HG03064 (cell line): Measurements from ENCODE around the gene CFAP210.

Source experiments
- ATAC-seq: cut with Tn5 transposase; IDR thresholded peaks from one replicate; pipeline ENCODE4 v1.9.1; 2021; ENCODE audit warnings: low read depth; ENCODE audit not compliant: unreplicated experiment

Gene CFAP210, protein sequence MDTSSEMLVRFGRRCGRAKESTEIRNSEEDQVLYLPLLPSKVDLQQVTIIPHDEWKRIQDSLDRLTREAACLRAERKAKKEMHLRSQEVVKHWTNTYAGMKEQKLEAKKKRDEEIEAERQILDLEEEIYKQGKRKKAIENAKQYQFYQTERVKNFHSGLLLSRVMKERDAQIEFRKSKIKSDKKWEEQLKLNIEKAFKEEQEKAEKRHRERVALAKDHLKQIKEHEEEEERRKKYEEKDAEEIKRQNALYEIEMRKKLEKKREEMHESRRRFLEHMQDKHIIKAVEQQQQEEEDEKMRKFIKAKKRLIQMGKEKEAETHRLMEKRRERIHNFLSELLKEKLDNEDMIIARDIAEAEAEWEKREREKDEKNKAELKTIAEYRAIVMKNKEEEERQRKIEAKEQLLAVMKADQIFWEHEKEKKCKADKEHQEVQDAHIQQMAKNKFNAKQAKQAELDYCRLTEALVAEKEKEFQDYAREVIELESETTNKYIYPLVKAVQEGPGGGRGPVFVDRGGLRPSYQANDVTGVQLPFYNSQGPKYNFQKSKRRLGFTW

DNA sequence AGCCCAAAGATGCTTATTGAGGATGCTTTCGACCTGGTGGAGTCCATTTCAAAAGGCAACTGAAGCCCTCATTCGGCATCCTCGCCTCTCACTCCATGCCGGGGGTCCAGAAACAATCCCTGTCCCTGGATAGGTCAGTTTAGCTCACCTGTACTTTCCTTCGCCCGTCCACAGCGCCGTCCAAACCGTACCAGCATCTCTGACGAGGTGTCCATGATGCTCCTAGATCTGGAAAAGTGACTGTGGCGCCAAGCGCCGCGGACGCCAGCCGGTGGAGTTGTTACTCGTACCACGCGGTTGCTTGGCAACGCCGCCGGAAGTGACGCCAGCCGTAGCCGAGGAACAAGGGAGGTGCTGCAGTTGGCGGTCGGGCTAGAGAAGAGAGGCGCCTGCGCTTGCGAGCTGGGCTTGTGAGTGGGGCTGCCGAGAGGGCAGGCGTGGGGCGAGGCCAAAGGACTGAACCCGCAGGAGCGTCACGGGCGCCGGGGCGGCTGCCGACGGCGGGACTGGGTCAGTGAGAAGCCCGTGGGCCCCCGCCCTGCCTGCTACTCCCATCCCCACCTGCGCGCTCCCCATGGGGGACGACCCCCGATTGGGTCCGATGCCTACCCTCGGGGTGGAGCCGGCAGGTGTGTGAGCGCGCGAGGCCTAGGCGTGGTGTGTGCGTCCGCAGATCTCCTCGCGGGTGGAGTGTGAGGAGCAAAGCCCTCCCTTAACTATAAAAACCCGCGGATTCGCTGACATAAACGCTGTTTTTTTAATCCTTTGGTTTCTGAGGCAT lies at the start of gene CFAP210, which contains the start of gene PHOSPHO2:
CFAP210 (minus strand) TSS at position 293 of the 781 bp plus-strand sequence; CDS start at position 215, 78 bp downstream.
PHOSPHO2 (plus strand) TSS at position 357 of the 781 bp plus-strand sequence. CDS start 6,503 bp downstream, outside the sequence.
- ATAC-seq, result peak; percentile 98

DNA sequence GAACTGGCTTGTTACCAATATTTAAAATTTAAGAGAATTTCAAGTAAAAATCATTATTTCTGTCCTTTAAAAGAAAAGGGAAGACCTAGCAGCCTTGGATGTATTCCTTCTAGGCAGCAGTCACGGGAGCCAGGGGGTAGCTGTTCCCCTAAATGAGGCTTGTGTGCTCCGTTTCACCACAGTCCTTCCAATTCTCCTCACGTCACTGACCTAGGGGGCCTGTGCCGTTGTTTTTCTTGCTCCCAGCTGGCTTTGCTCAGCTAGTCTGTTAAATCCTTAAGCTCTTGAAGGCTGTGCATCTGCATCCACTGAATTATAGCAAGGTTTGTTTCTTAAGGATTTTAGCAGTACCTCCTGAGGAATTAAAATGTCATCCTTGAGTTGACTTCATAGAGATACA lies 49.3 kb upstream of the CFAP210 start:
- no peak for ATAC-seq

DNA sequence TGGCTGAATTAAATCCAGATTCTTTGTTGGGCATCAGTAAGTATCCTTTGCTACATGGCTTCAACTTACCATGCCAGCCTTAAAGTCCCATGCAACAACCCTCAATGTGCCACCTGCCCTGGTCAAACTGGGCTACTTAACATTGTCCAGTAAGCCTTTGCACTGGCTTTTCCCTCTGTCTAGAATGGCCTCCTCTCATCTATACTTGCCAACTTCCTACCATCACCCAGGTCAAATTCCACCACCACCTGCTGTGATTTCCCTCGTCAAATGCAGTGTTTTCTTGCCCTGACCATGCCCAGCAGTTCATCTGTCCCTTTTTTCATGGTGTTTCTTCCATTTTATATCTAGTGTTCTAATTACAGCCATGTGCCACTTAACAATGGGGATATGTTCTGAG lies 45.1 kb upstream of the CFAP210 start:
- ATAC-seq, result no peak

DNA sequence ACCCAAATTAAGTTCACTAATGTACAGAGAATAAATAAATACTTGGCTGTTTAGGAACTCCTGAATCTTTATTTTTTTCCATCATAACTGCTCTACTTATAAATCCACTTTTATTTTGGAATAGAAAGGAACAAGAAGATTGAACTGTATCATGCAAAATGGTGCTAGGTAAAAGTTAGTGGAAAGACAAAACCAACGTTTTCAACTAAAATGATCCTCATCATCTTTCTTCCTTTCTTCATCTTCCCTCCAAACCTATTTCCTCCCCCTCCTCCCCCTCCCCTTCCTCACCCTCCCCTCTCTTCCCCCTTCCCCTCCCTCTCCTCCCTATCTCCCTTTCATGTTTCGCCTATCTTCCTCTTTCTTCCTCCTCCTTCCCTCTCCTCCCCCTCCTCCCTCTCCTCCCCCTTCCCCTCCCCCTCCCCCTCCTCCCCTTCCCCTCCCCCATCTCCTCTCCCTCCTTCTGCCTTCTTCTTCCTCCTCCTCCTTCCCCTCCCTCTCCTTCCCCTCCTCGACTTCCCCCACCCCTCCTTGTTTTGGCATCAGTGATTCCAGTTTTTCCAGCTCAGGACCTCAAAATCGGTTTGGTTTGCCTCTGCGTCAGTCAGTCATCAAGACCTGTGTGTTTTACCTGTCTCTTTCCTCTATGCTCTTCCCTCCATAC lies 44.5 kb upstream of the CFAP210 start:
- no peak for ATAC-seq

DNA sequence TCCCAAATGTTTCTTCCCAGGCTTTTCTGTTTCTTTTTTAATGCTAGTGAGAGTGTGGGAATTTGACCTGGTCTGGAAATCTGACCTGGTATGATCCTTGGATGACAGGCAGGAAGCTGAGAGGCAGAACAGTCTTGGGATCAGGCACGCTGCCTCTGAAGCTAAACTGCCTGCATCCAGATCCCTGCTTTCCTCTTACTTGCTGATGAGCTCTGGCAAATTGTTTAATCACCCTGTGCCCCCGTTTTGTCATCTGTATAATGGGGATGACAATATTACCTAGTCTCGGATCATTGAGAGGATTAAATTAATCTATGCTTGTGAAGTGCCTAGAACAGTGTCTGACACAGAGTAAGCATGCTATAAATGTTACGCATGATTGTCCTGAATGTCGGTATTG lies 42.7 kb upstream of the CFAP210 start:
- ATAC-seq, result no peak

DNA sequence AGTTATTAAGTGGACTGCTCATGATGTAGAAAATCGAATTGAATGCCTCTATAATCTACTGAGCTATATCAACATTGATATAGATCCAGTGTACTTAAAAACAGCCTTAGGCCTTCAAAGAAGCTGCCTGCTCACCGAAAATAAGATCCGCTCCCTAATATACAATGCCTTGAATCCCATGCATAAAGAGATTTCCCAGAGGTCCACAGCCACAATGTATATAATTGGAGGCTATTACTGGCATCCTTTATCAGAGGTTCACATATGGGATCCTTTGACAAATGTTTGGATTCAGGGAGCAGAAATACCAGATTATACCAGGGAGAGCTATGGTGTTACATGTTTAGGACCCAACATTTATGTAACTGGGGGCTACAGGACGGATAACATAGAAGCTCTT lies 41.4 kb upstream of the CFAP210 start:
- no peak for ATAC-seq

DNA sequence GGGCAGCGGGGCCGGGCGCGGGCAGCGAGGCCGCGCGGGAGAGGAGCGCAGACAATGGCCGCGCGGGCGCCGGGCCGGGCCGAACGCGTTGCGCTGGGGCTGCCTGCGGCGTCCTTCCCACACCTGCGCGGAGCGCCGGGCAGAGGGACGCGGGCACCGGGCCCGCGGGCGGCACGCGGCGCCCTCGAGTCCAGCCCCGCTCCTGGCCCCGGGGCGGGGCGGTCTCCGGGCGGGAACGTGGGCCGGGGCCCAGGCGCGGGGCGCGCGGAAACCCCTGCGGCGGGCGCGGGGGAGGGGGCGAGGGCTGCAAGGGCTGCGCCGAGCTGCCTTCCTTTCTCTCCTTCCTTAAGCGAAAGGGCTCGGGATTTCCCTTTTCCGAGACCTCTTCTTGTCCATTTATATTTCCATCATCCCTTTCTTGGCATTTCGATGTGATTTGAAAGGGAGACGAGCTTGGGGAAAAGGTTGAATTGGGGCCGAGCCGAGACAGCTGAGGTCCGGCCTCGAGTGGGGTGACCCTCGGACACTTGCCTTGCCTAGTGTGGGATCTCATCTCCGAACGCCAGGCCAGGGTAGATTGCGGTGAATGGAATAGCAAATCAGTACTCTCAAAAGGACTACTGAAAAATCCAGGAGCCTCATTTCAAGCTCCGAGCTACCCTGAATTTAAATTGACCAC lies 40.1 kb upstream of the CFAP210 start:
- peak; percentile 48 for ATAC-seq

DNA sequence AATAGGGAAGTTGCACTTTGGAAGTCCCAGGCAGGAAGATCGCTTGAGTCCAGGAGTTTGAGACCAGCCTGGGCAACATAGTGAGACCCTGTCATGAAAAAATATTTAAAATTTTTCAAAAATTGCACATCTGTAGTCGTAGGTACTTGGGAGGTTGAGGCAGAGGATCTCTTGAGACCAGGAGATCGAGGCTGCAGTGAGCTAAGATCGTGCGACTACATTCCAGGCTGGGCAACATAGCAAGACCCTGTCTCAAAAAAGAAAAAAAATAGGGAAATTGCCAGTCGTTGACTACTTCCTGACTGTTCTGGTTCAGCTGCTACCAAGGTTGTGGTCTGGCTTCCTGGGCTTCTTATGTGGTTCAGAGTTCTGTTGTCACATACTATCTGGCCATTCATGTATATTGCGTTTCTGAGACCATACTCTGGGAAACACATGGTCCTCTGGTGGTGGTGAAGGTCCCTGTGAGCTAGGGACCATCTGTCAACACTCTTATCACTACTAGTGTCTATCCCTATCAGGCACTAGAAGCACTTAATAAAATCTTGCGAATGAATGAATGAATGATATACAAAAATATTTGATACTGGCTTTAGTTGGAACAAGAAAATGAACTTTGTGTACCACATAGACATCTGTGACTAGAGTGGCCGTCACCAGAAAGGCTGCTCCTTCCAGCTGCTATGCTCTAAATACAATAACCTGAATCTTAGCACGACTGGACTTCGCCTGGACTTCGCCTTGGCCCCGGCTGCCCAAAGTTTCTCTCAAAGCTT lies 38.6 kb upstream of the CFAP210 start:
- no peak for ATAC-seq

DNA sequence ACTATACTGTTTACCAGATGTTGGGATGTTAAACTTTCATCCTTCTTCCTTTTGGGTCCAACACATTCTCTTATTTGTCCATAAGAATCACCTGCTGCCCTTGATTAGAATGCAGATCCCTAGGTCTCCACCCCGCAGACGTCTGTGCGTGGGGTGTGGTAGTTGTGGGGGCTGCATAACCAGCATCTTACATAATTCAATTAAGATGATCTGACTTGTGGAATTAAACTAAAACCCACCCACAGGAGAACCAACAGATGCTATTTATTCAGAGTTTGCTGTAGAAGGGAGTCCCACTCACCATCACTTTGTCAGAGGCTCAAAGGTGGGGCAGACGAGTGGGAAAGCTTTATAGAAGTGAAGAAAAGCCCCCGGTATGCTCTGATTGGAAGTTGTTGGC lies 37.9 kb upstream of the CFAP210 start:
- no peak for ATAC-seq

DNA sequence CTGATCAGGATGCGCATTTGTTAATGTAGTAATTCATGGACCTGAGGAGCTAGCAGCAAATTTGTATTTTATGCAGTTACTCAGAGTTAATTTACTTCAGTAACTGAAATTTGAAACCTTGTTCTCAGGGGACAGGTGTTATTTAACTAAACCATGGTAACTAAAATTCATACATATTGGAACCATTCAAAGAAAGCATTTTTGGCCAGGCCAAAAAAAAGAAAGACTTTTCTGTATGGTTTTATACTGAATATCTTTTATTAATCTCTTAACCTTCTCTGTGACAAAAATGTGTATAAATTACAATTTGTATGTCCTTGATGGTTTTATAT lies 35.0 kb upstream of the CFAP210 start:
- no peak for ATAC-seq

DNA sequence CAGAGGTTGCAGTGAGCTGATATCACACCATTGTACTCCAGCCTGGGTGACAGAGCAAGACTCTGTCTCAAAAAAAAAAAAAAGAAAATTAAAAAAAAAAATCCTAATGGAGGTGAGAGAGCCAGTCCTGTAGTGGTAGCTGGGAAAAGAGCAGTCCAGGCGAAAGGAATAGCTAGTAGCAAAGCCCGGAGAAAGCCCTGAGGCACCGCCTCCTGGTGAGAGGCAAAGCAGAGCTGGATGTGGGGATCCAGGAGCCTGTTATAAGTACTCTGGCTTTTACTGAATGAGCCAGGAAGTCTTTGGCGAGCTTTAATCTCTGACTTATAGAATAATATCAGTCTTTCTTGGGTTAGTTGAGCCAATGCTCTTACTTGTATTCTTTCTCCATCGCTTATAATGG lies 32.9 kb upstream of the CFAP210 start:
- ATAC-seq, result no peak

DNA sequence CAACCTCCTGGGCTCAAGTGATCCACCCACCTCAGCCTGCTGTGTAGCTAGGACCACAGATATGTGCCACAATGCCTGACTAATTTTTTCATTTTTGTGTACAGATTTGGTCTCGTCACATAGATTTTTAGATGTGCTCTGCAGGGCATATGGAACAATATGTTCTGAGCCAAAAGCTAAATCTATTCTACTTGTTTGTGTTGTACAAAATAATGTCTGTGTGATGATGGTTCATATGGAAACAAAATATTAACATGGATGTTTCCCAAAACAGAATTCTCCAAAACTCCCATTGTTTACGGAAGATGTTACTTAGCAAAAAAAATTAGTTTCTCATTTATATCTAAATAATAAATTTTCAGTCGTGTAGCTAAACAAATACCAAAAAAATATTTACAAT lies 26.8 kb upstream of the CFAP210 start:
- no peak for ATAC-seq

DNA sequence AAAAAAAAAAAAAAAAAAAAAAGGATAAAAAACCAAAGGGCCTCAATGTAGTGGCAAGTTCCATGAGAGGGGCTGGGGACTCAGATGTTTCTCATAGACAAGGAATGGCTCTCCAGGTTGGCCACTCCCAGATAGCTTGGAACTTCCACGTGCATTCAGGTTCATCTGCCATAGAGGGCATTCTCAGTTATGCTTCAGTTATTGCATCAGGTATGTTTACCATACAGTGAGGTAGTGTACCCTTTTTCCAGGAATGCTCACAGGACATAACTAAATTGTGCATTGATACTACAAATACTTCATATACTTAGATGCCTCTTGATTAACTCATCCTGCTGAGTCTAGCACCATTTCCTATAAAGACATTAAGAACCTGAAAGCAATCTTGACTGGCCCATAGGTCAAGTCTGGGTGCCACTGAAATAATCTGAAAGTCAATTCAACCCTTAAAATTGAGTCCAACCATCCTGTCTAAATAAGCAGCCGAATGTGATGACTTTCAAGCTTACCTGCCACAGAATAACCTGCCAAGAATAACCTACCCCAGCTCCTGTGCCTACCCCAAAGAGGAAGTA lies 24.8 kb upstream of the CFAP210 start:
- ATAC-seq, result no peak

DNA sequence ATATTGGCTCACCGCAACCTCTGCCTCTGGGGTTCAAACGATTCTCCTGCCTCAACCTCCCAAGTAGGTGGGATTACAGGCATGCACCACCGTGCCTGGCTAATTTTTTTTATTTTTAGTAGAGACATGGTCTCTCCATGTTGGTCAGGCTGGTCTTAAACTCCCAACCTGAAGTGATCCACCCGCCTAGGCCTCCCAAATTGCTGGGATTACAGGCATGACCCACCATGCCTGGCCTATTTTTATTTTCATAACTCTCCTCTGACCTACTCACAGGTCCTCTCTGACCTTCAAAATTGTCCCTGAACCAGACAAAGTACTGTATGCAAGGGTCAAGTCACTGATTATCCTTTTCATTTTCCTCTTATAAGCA lies 23.5 kb upstream of the CFAP210 start:
- ATAC-seq, result no peak

DNA sequence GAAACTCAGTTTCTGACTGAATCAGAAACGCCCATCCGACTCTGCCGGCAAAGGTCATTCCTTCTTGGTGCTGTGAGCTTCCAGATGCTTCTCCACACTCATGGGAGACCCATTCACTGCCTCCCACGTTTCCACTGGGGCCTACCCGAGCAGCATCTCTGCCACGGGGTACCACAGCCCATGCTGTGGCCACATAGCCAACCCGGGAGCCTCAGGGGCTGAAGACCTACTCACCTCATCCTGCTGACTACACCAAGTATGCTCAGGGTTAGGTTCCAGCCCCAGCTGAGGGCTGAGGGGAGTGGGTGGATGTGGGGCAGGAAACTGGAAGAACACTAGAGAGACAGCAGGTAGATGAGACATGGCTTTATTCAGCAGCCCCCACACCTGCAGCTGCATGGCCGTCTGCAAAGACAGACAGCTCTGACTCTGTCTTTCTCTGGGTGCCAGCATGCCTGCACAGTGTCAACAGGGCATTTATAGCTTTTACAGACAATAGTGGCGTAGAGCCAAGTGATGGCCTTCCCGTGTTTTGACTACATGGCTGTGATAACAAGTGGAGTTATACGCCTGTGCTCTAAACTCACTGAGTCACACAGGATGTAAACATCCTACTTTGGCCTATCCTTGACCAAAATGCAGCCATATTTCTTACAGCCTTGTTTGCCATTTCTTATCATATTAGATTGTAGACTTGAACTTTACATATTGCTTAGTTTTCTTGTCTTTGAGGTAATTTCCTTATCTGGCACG lies 22.9 kb upstream of the CFAP210 start:
- no peak for ATAC-seq

DNA sequence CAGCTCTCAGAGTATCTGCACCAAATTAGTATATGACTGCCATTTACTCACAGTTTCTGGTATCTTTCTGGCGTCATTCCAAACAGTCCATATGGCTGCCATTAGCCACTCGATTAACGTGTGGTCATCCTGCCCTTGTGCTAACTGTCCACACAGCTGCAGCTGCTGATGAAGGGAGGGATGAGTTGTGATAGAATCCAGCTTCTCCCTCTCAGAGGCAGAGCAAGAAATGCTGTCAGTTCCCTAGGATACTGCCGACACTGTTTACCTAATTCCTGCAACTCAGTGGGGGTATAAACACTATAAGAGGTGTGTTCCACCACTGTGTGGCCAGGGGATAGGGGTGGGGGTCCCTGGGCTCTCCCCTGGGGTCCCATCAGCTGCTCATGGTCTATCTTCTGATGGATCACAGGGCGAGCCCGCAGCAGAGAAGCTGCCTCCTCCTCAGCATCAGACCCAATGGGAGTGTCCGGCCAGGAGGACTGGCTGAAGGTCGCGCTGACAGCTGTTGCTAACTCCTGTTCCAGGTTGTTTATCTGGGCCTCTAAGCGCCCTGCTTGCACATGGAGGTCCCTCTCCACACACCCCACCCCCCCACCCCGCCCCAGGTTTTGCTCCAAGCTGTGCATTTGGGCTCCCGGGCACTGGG lies 22.2 kb upstream of the CFAP210 start:
- ATAC-seq, result no peak

DNA sequence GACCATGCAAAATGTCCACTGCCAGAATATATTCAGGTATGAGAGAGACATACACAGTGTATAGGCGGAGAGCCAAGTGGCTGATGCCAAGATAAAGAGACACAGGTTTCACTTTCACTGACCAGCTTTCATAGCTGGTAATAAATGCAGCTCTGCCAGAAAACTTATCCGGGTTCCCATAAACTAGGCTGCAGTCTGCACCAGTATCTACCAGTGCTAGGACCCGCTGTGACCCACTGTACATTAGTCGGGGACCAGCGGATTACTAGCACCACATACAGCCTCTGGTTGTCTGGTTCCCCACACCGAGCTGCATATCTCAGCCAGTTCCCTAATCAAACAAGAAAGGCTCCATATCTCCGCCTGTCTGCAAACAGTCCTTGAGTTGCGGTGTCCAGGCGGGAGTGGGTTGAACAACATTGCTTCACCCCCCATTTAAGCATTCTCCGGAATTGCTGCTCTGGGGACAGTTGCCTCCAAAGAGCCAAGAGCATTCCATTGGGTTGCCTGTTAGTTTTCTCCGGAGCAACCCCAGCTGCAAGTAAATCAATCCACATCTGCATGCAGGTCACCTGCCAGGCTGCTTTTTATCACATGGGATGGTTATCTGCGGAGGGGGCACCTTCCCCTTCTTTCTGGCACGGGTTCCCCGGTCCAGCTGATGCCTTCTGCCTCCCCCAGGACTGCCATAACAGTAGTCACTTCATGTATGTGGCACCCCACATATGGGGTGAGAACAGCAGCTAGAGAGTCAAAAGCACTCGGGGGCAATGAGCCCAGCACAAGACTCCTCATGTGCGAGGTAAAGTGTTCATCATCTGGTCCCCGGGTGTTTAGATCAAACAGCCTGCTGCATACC lies 21.4 kb upstream of the CFAP210 start:
- ATAC-seq, result no peak
